ENCODE data around the gene SLX4IP. TPM values are rescaled to one million over a fixed set of nuclear protein-coding genes. Genes with fewer than 3 reads are reported as not detected.
A peak's percentile ranks its signal among the peaks of the same experiment; 100 is the strongest.

SLX4IP gene
- total and polyA plus RNA-seq, 8 donors, result 2.5 to 6.4 (median 2.8) TPM

DNA sequence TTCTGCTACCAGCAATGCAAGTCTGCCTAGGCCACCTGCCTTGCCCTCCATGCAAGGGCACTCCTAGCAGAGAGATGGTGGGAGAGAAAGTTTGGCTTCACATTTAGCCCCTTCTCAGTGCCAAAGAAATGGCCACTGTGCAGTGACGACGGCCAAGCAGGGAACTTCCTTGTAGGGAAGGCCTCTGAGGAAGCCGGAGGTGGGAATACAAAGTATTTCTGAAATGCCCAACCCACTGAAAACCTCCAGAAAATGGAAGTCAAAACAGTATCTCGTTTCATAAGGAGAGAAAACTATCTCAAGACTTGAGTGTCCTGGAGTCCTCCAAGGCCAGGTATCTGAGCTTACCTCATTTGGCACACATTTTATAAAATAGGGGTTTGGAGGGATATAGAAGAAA lies 196.0 kb downstream of the SLX4IP start:
- H3K4me1 ChIP-seq, result peaks cover 0 to 7% (median 3%) of the 10 kb centered on the region in 3 donors
- H3K27me3 ChIP-seq, result no peaks in the 10 kb centered on the region
- TF ChIP-seq, protein P1, sequence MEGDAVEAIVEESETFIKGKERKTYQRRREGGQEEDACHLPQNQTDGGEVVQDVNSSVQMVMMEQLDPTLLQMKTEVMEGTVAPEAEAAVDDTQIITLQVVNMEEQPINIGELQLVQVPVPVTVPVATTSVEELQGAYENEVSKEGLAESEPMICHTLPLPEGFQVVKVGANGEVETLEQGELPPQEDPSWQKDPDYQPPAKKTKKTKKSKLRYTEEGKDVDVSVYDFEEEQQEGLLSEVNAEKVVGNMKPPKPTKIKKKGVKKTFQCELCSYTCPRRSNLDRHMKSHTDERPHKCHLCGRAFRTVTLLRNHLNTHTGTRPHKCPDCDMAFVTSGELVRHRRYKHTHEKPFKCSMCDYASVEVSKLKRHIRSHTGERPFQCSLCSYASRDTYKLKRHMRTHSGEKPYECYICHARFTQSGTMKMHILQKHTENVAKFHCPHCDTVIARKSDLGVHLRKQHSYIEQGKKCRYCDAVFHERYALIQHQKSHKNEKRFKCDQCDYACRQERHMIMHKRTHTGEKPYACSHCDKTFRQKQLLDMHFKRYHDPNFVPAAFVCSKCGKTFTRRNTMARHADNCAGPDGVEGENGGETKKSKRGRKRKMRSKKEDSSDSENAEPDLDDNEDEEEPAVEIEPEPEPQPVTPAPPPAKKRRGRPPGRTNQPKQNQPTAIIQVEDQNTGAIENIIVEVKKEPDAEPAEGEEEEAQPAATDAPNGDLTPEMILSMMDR (IDR thresholded peaks at IDR 0.05), result no peak
- no peak for DNase-seq
- no peak overlapping the region for H3K27ac ChIP-seq
- no peak for ATAC-seq
- no peaks in the 10 kb centered on the region for H3K9me3 ChIP-seq
- intact Hi-C loops (cut with DNase I), result no loop called here
- no peak for FAIRE-seq
- H3K36me3 ChIP-seq, result no peaks in the 10 kb centered on the region
- H3K4me3 ChIP-seq, result no peak overlapping the region
- WGBS, 2 donors, result 90 to 96% methylated on average over 4 of the region's 4 CpGs

DNA sequence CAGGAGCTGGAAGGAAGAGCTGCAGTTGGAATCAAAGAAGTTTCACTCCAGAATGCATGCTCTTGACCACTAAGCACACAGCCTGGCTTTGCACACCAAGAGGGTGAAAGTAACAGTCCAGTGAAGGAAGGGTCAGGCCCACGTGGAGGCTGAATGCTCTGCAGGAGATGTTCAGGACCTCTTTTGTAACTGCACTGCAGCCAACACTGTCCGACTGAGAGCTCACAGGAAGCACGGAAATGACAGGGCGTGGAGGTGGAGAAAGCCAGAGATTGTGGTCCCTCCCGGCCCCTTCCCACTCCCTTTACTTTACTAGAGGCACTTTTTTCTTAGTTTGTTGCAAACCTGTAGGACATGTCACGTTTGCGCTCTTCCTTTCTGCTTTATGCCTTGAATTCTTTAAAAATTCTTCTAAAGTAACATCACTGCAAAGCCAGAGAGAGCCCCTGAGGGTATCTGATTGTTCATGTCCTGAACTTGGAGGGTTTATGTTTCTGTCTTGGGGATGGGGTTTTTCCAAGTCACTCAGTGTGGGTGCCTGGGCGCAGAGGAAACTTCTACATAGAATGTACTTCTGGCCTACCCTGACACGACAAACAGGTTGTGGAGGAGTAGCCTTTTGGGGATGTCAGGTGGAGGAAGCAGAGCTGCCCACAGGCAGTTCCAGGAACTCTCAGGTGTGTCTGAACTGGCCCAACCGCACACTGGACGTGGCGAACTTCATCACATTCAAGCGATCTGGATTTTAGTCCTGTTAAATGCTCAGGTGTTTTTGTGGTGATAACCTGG lies 197.8 kb downstream of the SLX4IP start:
- TF ChIP-seq, protein P1 (IDR thresholded peaks at IDR 0.05), result no peak
- 87 to 88% methylated on average over 13 of the region's 13 CpGs for WGBS, 2 donors
- peaks cover 0 to 8% (median 5%) of the 10 kb centered on the region in 3 donors for H3K4me1 ChIP-seq
- no peak overlapping the region for H3K27ac ChIP-seq
- peaks cover 0 to under 1% (median 0%) of the 10 kb centered on the region in 3 donors for H3K36me3 ChIP-seq
- DNase-seq (no peak), FAIRE-seq (no peak), ATAC-seq (no peak)
- intact Hi-C loops (cut with DNase I), result no loop called here
- H3K27me3 ChIP-seq, result no peaks in the 10 kb centered on the region
- no peaks in the 10 kb centered on the region for H3K9me3 ChIP-seq
- no peak overlapping the region for H3K4me3 ChIP-seq

DNA sequence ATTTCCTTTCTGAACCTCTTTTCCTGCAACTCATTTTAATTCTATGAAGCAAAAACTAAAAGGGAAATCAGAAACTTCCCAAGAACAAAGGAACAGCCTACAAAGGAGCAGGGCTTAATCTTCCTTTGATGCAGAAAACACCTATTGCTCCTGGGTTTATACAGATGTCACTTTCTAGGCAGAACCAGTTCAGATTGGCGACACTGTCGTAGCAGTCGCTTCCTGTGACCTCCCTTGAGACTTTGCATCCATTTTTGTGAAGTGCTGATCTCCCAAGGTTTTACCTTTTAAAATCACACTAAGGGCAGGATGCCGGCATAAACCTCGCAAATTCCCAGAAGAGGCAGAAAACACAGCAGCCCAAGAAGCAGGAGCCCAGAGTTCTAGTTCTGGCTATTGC lies 198.6 kb downstream of the SLX4IP start:
- H3K4me3 ChIP-seq, result no peak overlapping the region
- no peak for FAIRE-seq
- no peak for ATAC-seq
- 89% methylated on average over 5 of the region's 5 CpGs for WGBS, 2 donors
- no peaks in the 10 kb centered on the region for H3K27me3 ChIP-seq
- no peak overlapping the region for H3K27ac ChIP-seq
- no peaks in the 10 kb centered on the region for H3K9me3 ChIP-seq
- TF ChIP-seq, protein P1 (IDR thresholded peaks at IDR 0.05), result no peak
- no peak for DNase-seq
- peaks cover 0 to 10% (median 5%) of the 10 kb centered on the region in 3 donors for H3K4me1 ChIP-seq
- intact Hi-C loops (cut with DNase I), result no loop called here
- peaks cover 0 to 8% (median 4%) of the 10 kb centered on the region in 3 donors for H3K36me3 ChIP-seq

DNA sequence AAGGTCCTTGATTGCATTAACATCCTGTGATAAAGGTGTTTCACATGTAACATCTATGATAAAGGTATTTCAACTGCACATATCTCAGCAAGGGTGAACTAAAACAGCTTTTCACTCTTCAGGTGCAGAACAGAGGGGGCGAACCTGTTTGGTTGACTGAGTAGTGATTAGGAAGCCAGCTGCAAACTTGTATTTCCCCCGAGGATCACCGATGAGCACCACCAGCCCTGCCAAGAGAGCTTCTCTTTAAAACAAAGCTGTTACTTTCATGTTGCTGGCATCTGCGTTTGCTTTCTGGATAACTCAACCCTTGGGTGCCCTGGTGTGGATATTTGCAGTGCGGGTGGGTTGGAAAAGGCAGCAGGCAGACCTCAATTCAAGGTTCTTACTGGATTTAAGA lies 199.1 kb downstream of the SLX4IP start:
- Histone ChIP-seq H3K27ac (peak overlapping the region in 1 of 4 donors; percentile 50), H3K4me3 (no peak overlapping the region), H3K9me3 (no peaks in the 10 kb centered on the region), H3K27me3 (no peaks in the 10 kb centered on the region), H3K36me3 (peaks cover 0 to 11% (median 9%) of the 10 kb centered on the region in 3 donors), H3K4me1 (peaks cover 0 to 10% (median 5%) of the 10 kb centered on the region in 3 donors)
- DNase-seq (no peak), FAIRE-seq (no peak), ATAC-seq (no peak)
- intact Hi-C loops (cut with DNase I), result no loop called here
- TF ChIP-seq, protein P1 (IDR thresholded peaks at IDR 0.05), result no peak
- 64 to 66% methylated on average over 5 of the region's 5 CpGs for WGBS, 2 donors

All from pancreas (tissue), 10 donors.